Hematopoietic multipotent progenitor cell treated with erythropoietin and hydrocortisone succinate and interleukin-3 and kit ligand, for 4 days (in vitro differentiated cells): ENCODE data around the gene GLRA3.
"Not testable (repeated sequence)": the region's sequence is repeated elsewhere in the genome, so short reads cannot be mapped to it uniquely, and the experiment has no call there.

Experiments
- DNase-seq: peaks from one replicate; pipeline ENCODE4 v3.0.0-alpha.2; 2015

GLRA3 gene

GRCh38 chr4:174828845-174829701 lies at the start of gene GLRA3:
GLRA3 (minus strand) TSS chr4:174829247; CDS start chr4:174828811, 436 bp downstream.
- peak; percentile 73 for DNase-seq

GRCh38 chr4:174874898-174875297 lies 45.9 kb upstream of the GLRA3 start:
- DNase-seq, result no peak

- DNase-seq, result peak; percentile 27
Observed at GRCh38 chr4:174873931-174874330, 44.9 kb upstream of the GLRA3 start.

GRCh38 chr4:174873146-174873545 lies 44.1 kb upstream of the GLRA3 start:
- DNase-seq, result not testable (repeated sequence)

GRCh38 chr4:174871407-174871806 lies 42.4 kb upstream of the GLRA3 start:
- no peak for DNase-seq

- no peak for DNase-seq
Observed at GRCh38 chr4:174870311-174870710, 41.3 kb upstream of the GLRA3 start.

- DNase-seq, result no peak
Observed at GRCh38 chr4:174869339-174869738, 40.3 kb upstream of the GLRA3 start.

- no peak for DNase-seq
Observed at GRCh38 chr4:174867903-174868302, 38.9 kb upstream of the GLRA3 start.

- no peak for DNase-seq
Observed at GRCh38 chr4:174865418-174865985, 36.5 kb upstream of the GLRA3 start.

GRCh38 chr4:174864031-174864430 lies 35.0 kb upstream of the GLRA3 start:
- DNase-seq, result no peak

- DNase-seq, result no peak
Observed at GRCh38 chr4:174860588-174860987, 31.5 kb upstream of the GLRA3 start.

GRCh38 chr4:174859904-174860303 lies 30.9 kb upstream of the GLRA3 start:
- DNase-seq, result no peak

GRCh38 chr4:174856926-174857800 lies 28.1 kb upstream of the GLRA3 start:
- DNase-seq, result peak; percentile 61

GRCh38 chr4:174855050-174855449 lies 26.0 kb upstream of the GLRA3 start:
- DNase-seq, result no peak

- no peak for DNase-seq
Observed at GRCh38 chr4:174853629-174854028, 24.6 kb upstream of the GLRA3 start.

GRCh38 chr4:174848596-174848995 lies 19.5 kb upstream of the GLRA3 start:
- no peak for DNase-seq

- DNase-seq, result no peak
Observed at GRCh38 chr4:174847801-174848427, 18.9 kb upstream of the GLRA3 start.

- no peak for DNase-seq
Observed at GRCh38 chr4:174835536-174835935, 6.5 kb upstream of the GLRA3 start.

- DNase-seq, result no peak
Observed at GRCh38 chr4:174834477-174834876, 5.4 kb upstream of the GLRA3 start.

- no peak for DNase-seq
Observed at GRCh38 chr4:174826660-174827059, 2.4 kb downstream of the GLRA3 start.

- DNase-seq, result no peak
Observed at GRCh38 chr4:174815282-174815681, 13.8 kb downstream of the GLRA3 start.

GRCh38 chr4:174813292-174813691 lies 15.8 kb downstream of the GLRA3 start:
- DNase-seq, result no peak

- DNase-seq, result no peak
Observed at GRCh38 chr4:174810834-174811233, 18.2 kb downstream of the GLRA3 start.
